Astrocyte of the cerebellum (primary cell): ENCODE results near the gene HSPA14.

Experiments
- DNase-seq: peaks from one replicate; pipeline ENCODE4 v3.0.0-alpha.2; 2011; ENCODE audit warnings: low read depth
- H3K4me3 ChIP-seq: 2 replicates; pipeline ENCODE4 v1.5.1; 2011; ENCODE audit warnings: mild to moderate bottlenecking, low read depth, low read length, moderate library complexity
- in situ Hi-C: cut with HindIII; loops from 2 replicates; pipeline ENCODE4 v1.10.0; 2017; ENCODE audit warnings: low sequenced_read_pairs
- TF ChIP-seq, protein P1 (sequence below): IDR thresholded peaks from 2 replicates; pipeline ENCODE4 v1.5.1; 2012; ENCODE audit warnings: low read length, low read depth, moderate library complexity, mild to moderate bottlenecking; ENCODE audit errors: missing control alignments

Gene HSPA14

DNA sequence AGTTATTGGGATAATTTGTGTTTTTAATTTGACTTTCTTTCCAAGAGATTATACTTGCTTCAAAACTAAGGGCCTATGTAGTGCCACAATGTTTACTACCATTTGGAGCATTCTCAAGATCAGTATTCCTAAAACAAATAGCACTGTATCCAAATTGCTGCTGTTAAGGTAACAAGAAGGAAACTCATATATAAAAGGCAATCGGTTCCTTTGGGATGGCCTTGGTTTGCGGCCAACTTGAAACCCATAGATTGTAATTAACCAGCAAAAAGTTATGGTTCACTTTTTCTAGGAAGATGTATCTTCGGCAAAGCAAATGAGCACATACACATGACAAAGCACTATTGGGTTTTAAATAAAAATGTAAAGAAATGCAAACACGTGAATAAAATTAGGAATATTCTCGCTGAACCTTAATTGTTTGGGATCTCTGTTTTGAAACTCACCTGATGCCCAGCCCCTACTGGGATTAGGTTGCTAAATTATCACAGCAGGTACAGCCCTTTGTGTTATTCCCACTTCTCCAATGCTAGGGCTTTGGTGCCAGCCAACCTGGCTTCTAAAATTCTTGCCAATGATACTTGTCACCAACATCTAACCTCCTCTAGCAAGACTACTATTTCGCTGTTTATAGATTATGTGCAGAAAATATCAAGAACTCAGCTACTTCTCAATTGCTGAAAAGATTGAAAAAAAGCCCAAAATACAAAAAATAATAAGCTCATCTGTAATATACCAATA, 16.3 kb upstream of the HSPA14 start:
- no peak for DNase-seq
- H3K4me3 ChIP-seq, result no peak overlapping the region
- TF ChIP-seq, protein P1, sequence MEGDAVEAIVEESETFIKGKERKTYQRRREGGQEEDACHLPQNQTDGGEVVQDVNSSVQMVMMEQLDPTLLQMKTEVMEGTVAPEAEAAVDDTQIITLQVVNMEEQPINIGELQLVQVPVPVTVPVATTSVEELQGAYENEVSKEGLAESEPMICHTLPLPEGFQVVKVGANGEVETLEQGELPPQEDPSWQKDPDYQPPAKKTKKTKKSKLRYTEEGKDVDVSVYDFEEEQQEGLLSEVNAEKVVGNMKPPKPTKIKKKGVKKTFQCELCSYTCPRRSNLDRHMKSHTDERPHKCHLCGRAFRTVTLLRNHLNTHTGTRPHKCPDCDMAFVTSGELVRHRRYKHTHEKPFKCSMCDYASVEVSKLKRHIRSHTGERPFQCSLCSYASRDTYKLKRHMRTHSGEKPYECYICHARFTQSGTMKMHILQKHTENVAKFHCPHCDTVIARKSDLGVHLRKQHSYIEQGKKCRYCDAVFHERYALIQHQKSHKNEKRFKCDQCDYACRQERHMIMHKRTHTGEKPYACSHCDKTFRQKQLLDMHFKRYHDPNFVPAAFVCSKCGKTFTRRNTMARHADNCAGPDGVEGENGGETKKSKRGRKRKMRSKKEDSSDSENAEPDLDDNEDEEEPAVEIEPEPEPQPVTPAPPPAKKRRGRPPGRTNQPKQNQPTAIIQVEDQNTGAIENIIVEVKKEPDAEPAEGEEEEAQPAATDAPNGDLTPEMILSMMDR, result no peak
- in situ Hi-C loops, result no loop called here

DNA sequence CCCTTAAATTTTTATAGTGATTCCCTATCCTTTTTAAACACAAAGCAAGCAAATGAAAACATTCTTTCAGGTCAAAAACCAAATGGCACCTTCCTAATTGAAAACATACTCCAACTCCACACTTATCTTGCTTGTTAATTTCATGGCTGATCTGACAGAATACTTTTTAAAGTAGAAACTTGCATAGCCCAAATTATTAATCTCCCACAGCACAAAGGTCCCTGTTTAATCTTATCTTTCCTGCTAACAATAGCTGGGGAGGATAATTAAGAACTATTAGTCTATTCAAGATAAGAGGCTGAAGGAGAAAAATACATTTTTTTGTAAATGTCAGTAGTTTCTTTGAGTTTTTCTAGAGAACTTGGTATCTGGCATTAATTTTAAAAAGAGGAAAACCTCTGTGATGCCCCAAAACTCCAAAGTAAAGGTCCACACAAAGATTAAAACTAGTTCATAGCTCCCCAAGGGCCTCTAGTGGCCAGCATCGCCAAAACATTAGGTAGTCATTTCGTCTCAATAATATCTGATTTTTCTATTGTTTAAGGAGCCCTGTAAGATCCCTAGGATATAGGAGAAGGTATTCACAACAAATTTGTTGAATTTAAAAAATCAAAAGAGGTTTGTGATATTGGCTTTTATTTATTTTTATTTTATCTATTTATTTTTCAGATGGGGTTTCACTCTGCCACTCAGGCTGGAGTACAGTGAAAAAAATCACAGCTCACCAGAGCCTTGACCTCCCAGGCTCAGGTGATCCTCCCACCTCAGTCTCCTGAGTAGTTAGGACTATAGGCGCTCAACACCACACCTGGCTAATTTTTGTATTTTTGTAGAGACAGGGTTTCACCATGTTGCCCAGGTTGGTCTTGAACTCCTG, 15.0 kb upstream of the HSPA14 start:
- TF ChIP-seq, protein P1, result peak; percentile 78
- peak; percentile 24 for DNase-seq
- in situ Hi-C loops, result no loop called here
- no peak overlapping the region for H3K4me3 ChIP-seq

DNA sequence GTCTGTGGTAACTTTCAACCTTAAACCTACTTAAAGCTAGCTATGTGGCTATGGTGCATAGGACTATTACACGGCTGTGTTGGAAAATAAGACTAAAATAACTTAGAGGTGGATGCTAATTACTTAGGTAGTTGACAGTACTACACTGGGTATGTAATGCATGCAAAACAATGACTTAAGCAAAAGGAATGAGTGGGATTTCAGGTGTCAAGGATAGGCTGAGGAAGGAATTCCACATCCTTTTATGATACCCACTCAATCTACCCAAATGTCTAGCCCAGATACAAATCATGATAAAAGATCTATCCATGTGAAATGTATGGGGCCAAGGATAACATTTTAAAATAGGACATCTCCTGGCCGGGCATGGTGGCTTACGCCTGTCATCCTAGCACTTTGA, 14.1 kb upstream of the HSPA14 start:
- in situ Hi-C loops, result no loop called here
- TF ChIP-seq, protein P1, result no peak
- DNase-seq, result no peak
- no peak overlapping the region for H3K4me3 ChIP-seq

DNA sequence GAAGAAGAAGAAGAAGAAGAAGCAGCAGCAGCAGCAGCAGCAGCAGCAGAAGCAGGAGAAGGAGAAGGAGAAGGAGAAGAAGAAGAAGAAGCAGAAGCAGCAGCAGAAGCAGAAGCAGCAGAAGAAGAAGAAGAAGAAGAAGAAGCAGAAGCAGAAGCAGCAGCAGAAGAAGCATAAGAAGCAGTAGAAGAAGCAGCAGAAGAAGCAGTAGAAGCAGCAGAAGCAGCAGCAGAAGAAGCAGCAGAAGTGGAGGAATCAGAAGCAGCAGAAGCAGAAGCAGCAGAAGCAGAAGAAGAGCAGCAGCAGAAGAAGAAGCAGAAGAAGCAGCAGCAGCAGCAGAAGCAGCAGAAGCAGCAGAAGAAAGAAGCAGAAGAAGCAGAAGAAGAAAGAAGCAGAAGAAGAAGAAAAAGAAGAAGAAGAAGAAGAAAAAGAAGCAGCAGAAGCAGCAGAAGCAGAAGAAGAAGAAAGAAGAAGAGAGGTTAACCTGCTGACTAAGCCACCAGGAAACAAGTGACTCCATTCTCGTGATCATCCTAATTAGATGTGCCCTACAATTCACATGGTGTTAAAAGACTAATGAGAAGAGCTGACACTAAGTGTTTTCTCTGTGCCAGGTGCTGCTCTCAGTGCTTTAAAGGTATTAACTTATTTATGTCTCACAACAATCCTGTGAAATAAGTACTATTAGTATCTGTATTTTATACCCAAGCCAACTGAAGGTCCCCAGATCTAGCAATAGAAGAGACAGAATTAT, 11.9 kb upstream of the HSPA14 start:
- TF ChIP-seq, protein P1, result no peak
- H3K4me3 ChIP-seq, result no peak overlapping the region
- in situ Hi-C loops, result no loop called here
- no peak for DNase-seq

DNA sequence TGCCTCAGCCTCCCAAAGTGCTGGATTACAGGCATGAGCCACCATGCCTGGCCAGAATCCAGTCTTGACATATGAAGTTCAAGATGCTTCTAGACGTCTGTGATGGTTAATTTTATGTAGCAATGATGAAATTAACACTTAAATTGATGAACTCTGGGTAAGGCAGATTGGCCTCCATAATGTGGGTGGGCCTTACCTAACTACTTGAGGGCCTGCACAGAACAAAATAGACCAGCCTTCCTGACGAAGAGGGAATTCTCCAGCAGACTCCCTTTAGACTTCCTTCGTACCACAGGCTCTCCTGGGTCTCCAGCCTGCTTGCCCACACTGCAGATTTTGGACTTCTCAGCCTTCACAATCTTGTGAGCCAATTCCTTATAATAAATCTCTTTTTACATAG, 5.0 kb upstream of the HSPA14 start:
- TF ChIP-seq, protein P1, result no peak
- in situ Hi-C loops, result no loop called here

DNA sequence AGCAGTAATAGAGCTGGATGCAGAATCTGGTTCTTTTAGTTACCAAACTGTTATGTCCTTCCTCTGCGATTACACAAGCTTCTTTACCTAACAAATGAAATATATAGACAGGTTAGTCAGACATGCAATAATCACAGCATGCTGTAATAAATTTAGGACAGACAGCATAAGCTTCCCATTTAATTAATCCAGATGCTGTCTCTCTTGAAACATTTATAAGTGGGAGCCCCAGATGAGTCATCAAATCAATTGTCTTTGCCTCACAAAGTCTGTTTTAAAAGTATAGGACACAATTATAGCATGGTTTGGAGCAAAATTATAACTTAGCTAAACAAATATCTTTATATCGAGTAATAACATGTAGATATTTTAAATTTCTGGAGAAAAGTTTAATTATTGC, 1.9 kb upstream of the HSPA14 start:
- no peak for DNase-seq
- TF ChIP-seq, protein P1, result no peak
- no peak overlapping the region for H3K4me3 ChIP-seq
- in situ Hi-C loops, result no loop called here

More for the DNA sequence above, 5.0 kb upstream of the HSPA14 start:
- no peak for DNase-seq
- H3K4me3 ChIP-seq, result no peak overlapping the region
